Tibial nerve (tissue), 3 donors: Measurements from ENCODE around the gene KCTD18.

Experiments
- POLR2A ChIP-seq, 2 donors: fragments of 450-650 bp; IDR thresholded peaks; one replicate each; pipeline ENCODE4 v1.6.1; 2017; ENCODE audit warnings: antibody characterized with exemption in 2 of 2, mild to moderate bottlenecking in 2 of 2, moderate library complexity in 2 of 2
- TF ChIP-seq, protein P1 (sequence below), 5 experiments: fragments of 200-600 bp in 3 of 5; fragments of 450-650 bp in 2 of 5; sonication (generic) in 3 of 5; IDR thresholded peaks; one replicate each; pipeline ENCODE4 v1.5.1; 2016 to 2019; ENCODE audit warnings: antibody characterized with exemption in 5 of 5, mild to moderate bottlenecking in 3 of 5, moderate library complexity in 2 of 5

DNA sequence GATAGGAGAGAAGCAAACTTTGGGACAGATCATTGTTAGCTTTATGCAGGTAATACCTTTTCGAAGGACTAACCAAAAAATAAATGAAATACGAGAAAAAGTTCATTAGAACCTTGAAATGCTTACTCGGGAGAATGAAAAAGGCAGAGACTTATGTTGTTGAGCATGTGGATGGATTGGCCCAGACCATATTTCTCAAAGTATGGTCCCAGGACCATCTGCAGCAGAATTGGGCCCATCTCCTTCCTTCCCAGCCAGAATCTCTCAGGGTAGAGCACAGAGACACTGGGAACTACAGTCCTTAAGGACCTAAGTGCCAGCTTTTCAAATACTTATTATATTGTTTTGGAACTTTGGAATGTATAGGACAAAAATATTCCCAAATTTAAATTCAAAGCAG lies 50.8 kb downstream of the KCTD18 start:
- TF ChIP-seq, protein P1, sequence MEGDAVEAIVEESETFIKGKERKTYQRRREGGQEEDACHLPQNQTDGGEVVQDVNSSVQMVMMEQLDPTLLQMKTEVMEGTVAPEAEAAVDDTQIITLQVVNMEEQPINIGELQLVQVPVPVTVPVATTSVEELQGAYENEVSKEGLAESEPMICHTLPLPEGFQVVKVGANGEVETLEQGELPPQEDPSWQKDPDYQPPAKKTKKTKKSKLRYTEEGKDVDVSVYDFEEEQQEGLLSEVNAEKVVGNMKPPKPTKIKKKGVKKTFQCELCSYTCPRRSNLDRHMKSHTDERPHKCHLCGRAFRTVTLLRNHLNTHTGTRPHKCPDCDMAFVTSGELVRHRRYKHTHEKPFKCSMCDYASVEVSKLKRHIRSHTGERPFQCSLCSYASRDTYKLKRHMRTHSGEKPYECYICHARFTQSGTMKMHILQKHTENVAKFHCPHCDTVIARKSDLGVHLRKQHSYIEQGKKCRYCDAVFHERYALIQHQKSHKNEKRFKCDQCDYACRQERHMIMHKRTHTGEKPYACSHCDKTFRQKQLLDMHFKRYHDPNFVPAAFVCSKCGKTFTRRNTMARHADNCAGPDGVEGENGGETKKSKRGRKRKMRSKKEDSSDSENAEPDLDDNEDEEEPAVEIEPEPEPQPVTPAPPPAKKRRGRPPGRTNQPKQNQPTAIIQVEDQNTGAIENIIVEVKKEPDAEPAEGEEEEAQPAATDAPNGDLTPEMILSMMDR (IDR thresholded peaks at IDR 0.05), result no peak
- no peak for TF ChIP-seq POLR2A (IDR thresholded peaks at IDR 0.05)
